SW 1271 (cell line): ENCODE data around the gene CTNNA2.
"Not testable (repeated sequence)": the region's sequence is repeated elsewhere in the genome, so short reads cannot be mapped to it uniquely, and the experiment has no call there.

Experiments used
- DNase-seq, 2 experiments: peaks; one replicate each; lab custom pipeline; 2025; lab: John Stamatoyannopoulos, UW

Gene CTNNA2

DNA sequence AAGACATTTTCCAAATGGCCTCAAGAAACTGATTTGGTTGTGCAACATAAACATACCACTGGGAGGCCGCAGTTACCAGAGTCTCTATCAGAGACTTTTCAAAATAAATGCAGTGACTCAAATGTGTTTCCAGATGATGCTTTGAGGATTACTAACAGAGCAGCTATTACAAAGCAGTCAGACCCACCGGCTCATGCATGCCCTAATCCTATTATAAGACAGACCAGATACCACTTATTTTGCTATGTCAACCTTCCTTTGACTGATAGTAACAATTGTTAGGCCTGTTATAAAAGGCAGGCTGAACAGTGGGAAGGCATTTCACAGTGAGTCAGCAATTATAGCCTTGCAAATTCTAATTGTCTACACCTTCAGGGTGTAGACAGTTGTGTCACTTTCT lies 574.0 kb downstream of the CTNNA2 start:
- no peak for DNase-seq

GRCh38 chr2:80091237-80091636 lies 578.4 kb downstream of the CTNNA2 start:
- no peak for DNase-seq

DNA sequence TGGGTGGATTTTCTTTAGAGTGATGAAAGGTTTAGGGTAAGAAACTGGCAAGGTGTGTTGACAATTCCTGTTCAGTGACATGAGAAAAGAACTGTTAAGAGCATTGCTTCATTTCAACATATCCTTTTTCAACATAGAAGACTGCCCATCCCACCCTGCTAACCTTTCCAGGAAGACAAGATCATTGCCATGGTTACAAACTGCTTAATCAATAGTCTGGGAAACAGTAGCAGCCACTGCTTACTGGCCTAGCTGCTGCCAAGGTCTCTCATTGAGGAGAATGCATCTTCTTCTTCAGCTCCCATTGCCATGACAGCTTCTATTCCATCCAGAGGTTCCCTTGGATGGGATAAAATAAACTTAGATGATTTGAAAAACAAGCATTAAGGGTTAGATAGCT lies 579.6 kb downstream of the CTNNA2 start:
- no peak for DNase-seq

DNA sequence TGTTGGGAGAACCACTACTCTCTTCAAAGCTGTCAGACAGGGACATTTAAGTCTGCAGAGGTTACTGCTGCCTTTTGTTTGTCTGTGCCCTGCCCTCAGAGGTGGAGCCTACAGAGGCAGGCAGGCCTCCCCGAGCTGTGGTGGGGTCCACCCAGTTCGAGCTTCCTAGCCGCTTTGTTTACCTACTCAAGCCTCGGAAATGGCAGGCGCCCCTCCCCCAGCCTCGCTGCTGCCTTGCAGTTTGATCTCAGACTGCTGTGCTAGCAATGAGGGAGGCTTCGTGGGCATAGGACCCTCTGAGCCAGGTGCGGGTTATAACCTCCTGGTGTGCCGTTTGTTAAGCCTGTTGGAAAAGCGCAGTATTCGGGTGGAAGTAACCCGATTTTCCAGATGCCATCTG lies 585.7 kb downstream of the CTNNA2 start:
- not testable (repeated sequence) for DNase-seq

GRCh38 chr2:80102026-80102425 lies 589.2 kb downstream of the CTNNA2 start:
- DNase-seq: no peak

- no peak for DNase-seq
Measured at GRCh38 chr2:80105015-80105640, 592.3 kb downstream of the CTNNA2 start.

- DNase-seq: no peak
Measured at GRCh38 chr2:80111185-80111584, 598.3 kb downstream of the CTNNA2 start.

- DNase-seq: no peak
Measured at GRCh38 chr2:80112790-80113189, 599.9 kb downstream of the CTNNA2 start.

GRCh38 chr2:80113399-80113798 lies 600.5 kb downstream of the CTNNA2 start:
- DNase-seq: no peak

DNA sequence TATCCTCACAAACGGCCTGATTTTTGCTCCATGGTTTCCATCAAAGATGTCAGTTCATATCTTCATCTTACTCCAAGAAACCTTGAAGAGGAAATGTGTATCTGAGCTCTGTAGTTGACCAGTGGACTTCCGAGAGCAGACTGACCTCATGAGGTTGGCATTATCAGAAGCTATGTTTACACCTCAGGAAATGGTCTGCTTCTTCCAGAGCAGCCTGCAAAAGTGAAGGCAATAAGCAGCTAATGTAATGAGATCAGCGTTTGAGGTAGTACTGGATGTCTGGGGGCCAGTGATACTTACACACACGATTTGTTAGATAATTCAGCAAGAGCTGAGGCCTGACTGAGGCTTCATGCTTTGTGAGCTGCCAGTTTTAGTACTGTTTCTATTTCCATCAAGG lies 602.0 kb downstream of the CTNNA2 start:
- no peak for DNase-seq

DNA sequence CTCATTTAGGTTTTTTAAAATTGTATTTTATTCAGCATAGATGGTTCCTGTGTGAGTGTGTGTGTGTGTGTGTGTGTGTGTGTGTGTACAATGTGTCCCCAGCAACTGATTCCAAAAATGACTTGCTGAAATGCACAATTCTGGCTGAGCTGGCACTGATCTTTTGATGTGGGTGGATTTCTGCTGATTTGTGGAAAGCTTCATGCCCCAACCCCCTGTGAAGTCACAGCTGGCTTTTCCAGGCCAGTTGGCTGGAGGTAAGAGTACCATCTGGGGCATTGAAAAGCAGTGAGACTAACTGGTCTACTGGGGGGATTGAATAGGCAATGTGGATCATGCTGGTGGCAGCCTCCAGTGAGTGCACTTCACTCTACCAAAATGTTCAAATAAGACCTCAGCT lies 604.5 kb downstream of the CTNNA2 start:
- DNase-seq: no peak

- no peak for DNase-seq
Measured at GRCh38 chr2:80120866-80121265, 608.0 kb downstream of the CTNNA2 start.

DNA sequence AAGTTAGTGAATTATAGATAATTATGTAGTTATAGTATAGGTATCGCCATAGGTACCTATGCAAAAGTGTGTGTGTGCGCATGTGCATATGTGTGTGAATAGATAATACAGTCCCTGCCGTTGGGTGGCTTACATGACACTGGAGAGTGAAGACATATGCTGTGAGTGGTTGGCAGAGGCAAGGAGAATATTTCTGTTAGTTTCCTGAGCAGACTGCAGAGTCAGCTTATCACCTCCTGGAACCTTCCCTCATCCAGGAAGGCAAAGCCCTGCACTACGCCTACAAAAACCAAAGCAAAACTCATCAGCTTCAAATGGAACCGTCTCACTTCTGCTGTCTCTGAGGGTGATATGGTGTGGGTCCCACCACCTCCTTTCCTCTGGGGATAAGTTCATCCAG lies 609.8 kb downstream of the CTNNA2 start:
- DNase-seq: no peak

DNA sequence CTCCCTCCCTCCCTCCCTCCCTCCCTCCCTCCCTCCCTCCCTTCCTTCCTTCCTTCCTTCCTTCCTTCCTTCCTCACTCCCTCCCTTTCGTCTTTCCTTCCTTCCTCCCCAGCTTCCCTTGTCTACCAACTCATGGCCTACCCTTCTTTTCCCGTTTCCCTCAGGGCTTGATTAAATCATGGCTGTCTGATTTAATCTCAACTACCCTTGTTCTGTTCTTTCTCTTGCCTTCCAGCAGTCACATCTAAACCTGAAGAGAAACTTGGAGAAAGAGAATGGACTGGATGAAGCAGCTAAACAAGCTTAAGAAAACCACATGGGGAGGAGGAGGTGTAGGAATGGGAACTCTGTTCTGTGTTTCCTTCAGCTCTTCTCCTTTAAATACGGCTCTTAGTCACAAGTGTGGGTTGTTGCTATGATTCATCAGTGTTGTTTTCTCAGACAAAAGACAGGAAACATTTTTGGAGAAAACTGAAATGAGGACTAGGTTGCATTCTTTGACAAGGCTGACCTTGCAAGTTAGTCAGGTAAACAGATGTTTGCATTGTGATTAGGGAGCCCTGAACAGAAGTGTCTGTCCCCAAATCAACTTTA lies 613.8 kb downstream of the CTNNA2 start:
- DNase-seq: no peak

GRCh38 chr2:80128080-80128479 lies 615.2 kb downstream of the CTNNA2 start:
- no peak for DNase-seq

DNA sequence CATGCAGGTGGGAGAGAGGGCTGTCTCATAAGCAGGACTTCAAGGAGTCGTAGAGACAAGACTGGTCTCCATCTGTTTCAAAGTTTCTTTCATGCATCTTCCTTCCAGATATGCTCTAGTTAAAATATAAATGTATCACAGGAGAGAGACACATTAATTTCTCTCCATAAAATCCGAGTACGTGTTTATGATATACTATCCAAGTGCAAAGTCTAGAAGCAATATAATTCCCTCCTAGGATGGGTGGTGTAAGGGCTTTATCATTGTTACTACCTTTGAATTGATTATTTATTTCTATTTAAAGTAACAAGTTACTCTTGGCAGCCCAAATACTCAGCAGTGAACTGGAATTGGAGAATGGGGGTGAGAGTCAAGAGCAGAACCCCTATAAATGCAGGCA lies 619.4 kb downstream of the CTNNA2 start:
- no peak for DNase-seq

DNA sequence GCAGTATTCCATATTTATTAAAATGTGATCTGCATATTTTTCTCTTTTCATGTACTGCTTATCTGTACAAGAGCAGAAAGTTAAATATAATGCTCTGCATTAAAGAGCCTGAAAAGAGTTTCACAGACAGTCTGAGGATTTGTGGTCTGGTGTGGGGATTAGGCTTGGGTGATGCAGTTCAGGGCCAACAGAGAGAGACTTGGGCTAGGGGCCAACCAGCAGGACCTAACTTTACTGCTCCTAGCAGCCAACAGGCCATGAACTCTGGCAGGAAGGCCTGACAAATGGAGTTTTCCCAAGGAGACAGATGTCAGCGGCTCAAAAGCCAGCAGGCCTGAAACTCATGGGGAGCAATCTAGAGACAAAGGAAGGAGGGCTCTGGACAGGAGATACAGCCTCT lies 622.1 kb downstream of the CTNNA2 start:
- DNase-seq: no peak

- no peak for DNase-seq
Measured at GRCh38 chr2:80136338-80136737, 623.5 kb downstream of the CTNNA2 start.

- no peak for DNase-seq
Measured at GRCh38 chr2:80139001-80139400, 626.1 kb downstream of the CTNNA2 start.

GRCh38 chr2:80141007-80141726 lies 628.3 kb downstream of the CTNNA2 start:
- DNase-seq: no peak

- DNase-seq: no peak
Measured at GRCh38 chr2:80145499-80145898, 632.6 kb downstream of the CTNNA2 start.

GRCh38 chr2:80146757-80147156 lies 633.9 kb downstream of the CTNNA2 start:
- not testable (repeated sequence) for DNase-seq

- no peak for DNase-seq
Measured at GRCh38 chr2:80147690-80148089, 634.8 kb downstream of the CTNNA2 start.

GRCh38 chr2:80148906-80149305 lies 636.1 kb downstream of the CTNNA2 start:
- no peak for DNase-seq
